ENCODE measurements around the gene DOCK2. TPM values are rescaled to one million over a fixed set of nuclear protein-coding genes. Genes with fewer than 3 reads are reported as not detected.

Gene DOCK2
- total and polyA plus RNA-seq, 8 donors = 4.3 to 101 (median 5.3) TPM

GRCh38 chr5:170039830-170040229, 402.8 kb downstream of the DOCK2 start:
- no peak overlapping the region for H3K27ac ChIP-seq
- H3K4me1 ChIP-seq = no peaks in the 10 kb centered on the region
- peaks cover 0 to 82% of the 10 kb centered on the region in 2 donors for H3K36me3 ChIP-seq
- ATAC-seq (no peak), DNase-seq (no peak)
- no peaks in the 10 kb centered on the region for H3K9me3 ChIP-seq
- no peak overlapping the region for H3K4me3 ChIP-seq
- no peaks in the 10 kb centered on the region for H3K27me3 ChIP-seq
- TF ChIP-seq CTCF (IDR thresholded peaks at IDR 0.05) = no peak
- intact Hi-C loops (cut with DNase I) = no loop called here

GRCh38 chr5:170046241-170046640, 409.2 kb downstream of the DOCK2 start:
- no peaks in the 10 kb centered on the region for H3K4me1 ChIP-seq
- no peak for TF ChIP-seq CTCF (IDR thresholded peaks at IDR 0.05)
- no peak for ATAC-seq
- intact Hi-C loops (cut with DNase I) = no loop called here
- H3K27ac ChIP-seq = no peak overlapping the region
- no peak for DNase-seq
- peaks cover 0 to 97% of the 10 kb centered on the region in 2 donors for H3K36me3 ChIP-seq
- H3K9me3 ChIP-seq = no peaks in the 10 kb centered on the region
- H3K4me3 ChIP-seq = no peak overlapping the region
- no peaks in the 10 kb centered on the region for H3K27me3 ChIP-seq

- Histone ChIP-seq H3K4me1 (no peaks in the 10 kb centered on the region), H3K4me3 (no peak overlapping the region), H3K9me3 (no peaks in the 10 kb centered on the region), H3K27ac (no peak overlapping the region), H3K36me3 (peaks cover 0 to 85% of the 10 kb centered on the region in 2 donors), H3K27me3 (no peaks in the 10 kb centered on the region)
- no peak for TF ChIP-seq CTCF (IDR thresholded peaks at IDR 0.05)
- intact Hi-C loops (cut with DNase I) = no loop called here
- ATAC-seq (no peak), DNase-seq (no peak)
Measured at GRCh38 chr5:170049713-170050112, 412.6 kb downstream of the DOCK2 start.

- Histone ChIP-seq H3K27ac (no peak overlapping the region), H3K9me3 (peaks cover 0 to 3% of the 10 kb centered on the region in 2 donors), H3K4me1 (no peaks in the 10 kb centered on the region), H3K4me3 (no peak overlapping the region), H3K27me3 (no peaks in the 10 kb centered on the region), H3K36me3 (peaks cover 0 to 83% of the 10 kb centered on the region in 2 donors)
- intact Hi-C loops (cut with DNase I) = no loop called here
- ATAC-seq (no peak), DNase-seq (no peak)
- no peak for TF ChIP-seq CTCF (IDR thresholded peaks at IDR 0.05)
Measured at GRCh38 chr5:170053896-170054295, 416.8 kb downstream of the DOCK2 start.

DNA sequence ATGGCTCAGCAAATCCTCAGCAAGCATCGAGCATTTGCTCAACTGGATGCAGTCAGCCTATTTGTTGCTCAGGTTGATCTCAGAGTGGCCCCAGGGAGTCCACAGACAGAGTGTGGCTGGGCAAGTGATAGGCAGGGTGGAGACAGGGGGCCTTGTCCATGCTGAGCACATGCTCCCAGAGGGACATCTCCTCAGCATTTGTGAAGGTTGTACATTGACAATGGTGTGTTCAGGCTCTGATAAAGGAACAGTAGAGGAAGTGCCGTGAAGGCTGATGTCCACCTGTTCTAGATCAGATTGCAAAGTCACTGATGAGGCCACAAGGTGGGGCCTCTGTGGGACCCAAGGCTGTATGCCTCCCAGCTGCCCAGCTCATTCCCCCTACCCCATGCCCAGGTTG, 418.5 kb downstream of the DOCK2 start:
- Histone ChIP-seq H3K36me3 (peaks cover 0 to 72% of the 10 kb centered on the region in 2 donors), H3K9me3 (peaks cover 0 to 11% of the 10 kb centered on the region in 2 donors), H3K4me3 (no peak overlapping the region), H3K27ac (no peak overlapping the region), H3K27me3 (no peaks in the 10 kb centered on the region), H3K4me1 (no peaks in the 10 kb centered on the region)
- no peak for TF ChIP-seq CTCF (IDR thresholded peaks at IDR 0.05)
- intact Hi-C loops (cut with DNase I) = no loop called here
- DNase-seq = no peak
- ATAC-seq = no peak
